GM18520 (cell line): ENCODE measurements around the gene RHBDL3.

Source experiments
- ATAC-seq: cut with Tn5 transposase; IDR thresholded peaks from one replicate; pipeline ENCODE4 v1.9.1; 2021; ENCODE audit not compliant: unreplicated experiment

The RHBDL3 gene

GRCh38 chr17:32356378-32356743 lies 90.7 kb downstream of the RHBDL3 start:
- ATAC-seq: no peak

DNA sequence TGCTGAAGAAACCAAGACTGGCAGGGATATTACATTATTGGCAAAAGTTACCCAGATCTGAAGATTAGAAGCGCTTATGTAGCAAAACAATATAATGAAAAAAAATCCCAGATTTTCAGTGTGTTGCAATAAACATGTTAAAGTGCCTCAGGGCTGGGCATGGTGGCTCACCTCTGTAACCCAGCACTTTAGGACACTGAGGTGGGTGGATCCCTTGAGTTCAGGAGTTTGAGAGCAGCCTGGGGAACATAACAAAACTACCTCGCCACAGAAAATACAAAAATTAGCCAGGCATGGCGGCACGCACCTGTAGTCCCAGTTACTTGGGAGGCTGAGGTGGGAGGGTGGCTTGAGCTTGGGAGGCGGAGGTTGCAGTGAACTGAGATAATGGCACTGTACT lies 91.1 kb downstream of the RHBDL3 start:
- ATAC-seq: no peak

DNA sequence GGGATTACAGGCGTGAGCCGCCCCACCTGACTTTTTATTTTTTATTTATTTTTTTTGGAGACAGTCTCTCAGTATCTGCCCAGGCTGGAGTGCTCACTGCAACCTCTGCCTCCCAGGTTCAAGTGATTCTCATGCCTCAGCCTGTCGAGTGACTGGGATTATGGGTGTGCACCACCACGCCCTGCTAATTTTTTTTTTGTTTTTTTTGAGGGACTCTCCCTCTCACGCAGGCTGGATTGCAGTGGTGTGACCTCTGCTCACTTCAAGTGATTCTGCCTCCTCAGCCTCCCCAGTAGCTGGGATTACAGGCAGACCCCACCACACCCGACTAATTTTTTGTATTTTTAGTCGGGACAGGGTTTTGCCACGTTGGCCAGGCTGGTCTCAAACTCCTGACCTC lies 92.0 kb downstream of the RHBDL3 start:
- ATAC-seq: no peak

GRCh38 chr17:32361270-32361669 lies 95.6 kb downstream of the RHBDL3 start:
- ATAC-seq: no peak

DNA sequence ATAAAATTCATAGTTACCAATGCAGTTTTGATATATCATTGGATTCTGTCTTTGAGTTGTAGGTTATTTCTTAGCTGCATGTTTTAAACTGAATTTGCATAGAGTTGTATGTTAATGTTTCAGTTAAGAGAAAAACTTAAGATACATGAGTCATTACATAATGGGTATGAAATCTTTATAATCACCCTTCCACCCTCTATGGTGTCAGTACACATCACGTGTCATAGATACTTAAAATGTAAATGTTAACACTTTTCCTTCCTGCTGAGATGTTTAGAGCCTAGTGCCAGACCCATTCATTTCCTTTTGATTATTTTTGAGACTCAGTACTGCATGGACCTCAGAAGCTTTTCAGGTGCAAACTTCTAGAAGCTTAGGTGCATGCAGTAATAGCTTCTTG lies 104.8 kb downstream of the RHBDL3 start:
- ATAC-seq: no peak
